ENCODE measurements around the gene L3MBTL3.
A peak's percentile ranks its signal among the peaks of the same experiment; 100 is the strongest.

DNA sequence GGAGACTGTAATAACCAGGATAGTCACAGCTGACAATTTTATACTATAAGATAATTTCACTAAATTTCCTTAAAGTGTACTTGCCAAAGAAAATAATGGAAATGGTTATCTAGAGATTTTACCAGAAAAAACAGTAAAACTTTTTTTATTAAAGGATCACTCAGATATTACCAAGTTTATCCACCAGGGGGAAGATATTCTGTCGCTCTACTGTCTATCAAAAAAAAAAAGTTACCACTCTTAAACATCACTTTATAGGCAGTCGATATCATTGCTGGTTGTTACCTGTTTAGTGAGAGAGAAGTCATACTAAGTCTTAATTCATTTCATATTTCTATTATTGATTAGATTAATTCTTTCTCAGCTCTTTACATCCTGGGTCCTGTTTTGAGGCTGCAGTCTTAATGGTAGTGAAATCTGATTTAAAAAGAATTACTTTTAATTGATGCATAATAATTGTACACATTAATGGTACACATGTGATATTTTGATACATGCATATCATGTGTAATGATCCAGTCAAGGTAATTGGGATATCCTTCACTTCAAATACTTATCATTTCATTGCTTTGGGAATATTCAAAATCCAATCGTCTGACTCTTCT, 18.9 kb downstream of the L3MBTL3 start:
- TF ChIP-seq, protein P1, sequence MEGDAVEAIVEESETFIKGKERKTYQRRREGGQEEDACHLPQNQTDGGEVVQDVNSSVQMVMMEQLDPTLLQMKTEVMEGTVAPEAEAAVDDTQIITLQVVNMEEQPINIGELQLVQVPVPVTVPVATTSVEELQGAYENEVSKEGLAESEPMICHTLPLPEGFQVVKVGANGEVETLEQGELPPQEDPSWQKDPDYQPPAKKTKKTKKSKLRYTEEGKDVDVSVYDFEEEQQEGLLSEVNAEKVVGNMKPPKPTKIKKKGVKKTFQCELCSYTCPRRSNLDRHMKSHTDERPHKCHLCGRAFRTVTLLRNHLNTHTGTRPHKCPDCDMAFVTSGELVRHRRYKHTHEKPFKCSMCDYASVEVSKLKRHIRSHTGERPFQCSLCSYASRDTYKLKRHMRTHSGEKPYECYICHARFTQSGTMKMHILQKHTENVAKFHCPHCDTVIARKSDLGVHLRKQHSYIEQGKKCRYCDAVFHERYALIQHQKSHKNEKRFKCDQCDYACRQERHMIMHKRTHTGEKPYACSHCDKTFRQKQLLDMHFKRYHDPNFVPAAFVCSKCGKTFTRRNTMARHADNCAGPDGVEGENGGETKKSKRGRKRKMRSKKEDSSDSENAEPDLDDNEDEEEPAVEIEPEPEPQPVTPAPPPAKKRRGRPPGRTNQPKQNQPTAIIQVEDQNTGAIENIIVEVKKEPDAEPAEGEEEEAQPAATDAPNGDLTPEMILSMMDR (IDR thresholded peaks at IDR 0.05), result peak; percentile 71
- no peak for TF ChIP-seq ZFX (IDR thresholded peaks at IDR 0.05; ENCODE audit: borderline replicate concordance)

Data from 22Rv1 (cell line).